Measurements from ENCODE around the gene DYNLT1.
"Not testable (repeated sequence)": the region's sequence is repeated elsewhere in the genome, so short reads cannot be mapped to it uniquely, and the experiment has no call there.

DYNLT1 gene

GRCh38 chr6:158619922-158620801 is 24.4 kb downstream of the DYNLT1 start:
- H3K27ac ChIP-seq (replicated peaks) = no peak overlapping the region

GRCh38 chr6:158618289-158618688 is 26.3 kb downstream of the DYNLT1 start:
- H3K27me3 ChIP-seq (ENCODE audit: insufficient read depth, poor library complexity, severe bottlenecking); H3K4me3 ChIP-seq (replicated peaks; ENCODE audit: insufficient read depth, low read length); H3K27ac ChIP-seq (replicated peaks); DNase-seq (ENCODE audit: low read depth in 1 of 2, low spot score in 1 of 2): not testable (repeated sequence)

More at GRCh38 chr6:158619922-158620801, 24.4 kb downstream of the DYNLT1 start:
- DNase-seq (ENCODE audit: low read depth in 1 of 2, low spot score in 1 of 2) = no peak
- no peak for TF ChIP-seq REST (IDR thresholded peaks at IDR 0.05; ENCODE audit: insufficient replicate concordance, low read depth)
- no peak for TF ChIP-seq GABPA (IDR thresholded peaks at IDR 0.05; ENCODE audit: low read depth)
- no peak for TF ChIP-seq SPI1 (IDR thresholded peaks at IDR 0.05; ENCODE audit: borderline replicate concordance, low read depth)
- no peak for TF ChIP-seq POLR2AphosphoS5 (IDR thresholded peaks at IDR 0.05; ENCODE audit: low read depth)
- TF ChIP-seq CTCF (IDR thresholded peaks at IDR 0.05; ENCODE audit: insufficient read depth, low read length) = no peak
- no peaks in the 10 kb centered on the region for H3K27me3 ChIP-seq (ENCODE audit: insufficient read depth, poor library complexity, severe bottlenecking)
- H3K4me3 ChIP-seq (replicated peaks; ENCODE audit: insufficient read depth, low read length) = no peak overlapping the region

- H3K27me3 ChIP-seq (ENCODE audit: insufficient read depth, poor library complexity, severe bottlenecking); H3K4me3 ChIP-seq (replicated peaks; ENCODE audit: insufficient read depth, low read length); DNase-seq (ENCODE audit: low read depth in 1 of 2, low spot score in 1 of 2); H3K27ac ChIP-seq (replicated peaks): not testable (repeated sequence)
These were observed 29.9 kb downstream of the DYNLT1 start for GRCh38 chr6:158614606-158615005.

GRCh38 chr6:158611541-158612370 is 32.8 kb downstream of the DYNLT1 start:
- Histone ChIP-seq H3K27me3 (ENCODE audit: insufficient read depth, poor library complexity, severe bottlenecking) (no peaks in the 10 kb centered on the region), H3K4me3 (replicated peaks; ENCODE audit: insufficient read depth, low read length) (no peak overlapping the region), H3K27ac (replicated peaks) (no peak overlapping the region)
- no peak for DNase-seq (ENCODE audit: low read depth in 1 of 2, low spot score in 1 of 2)
- TF ChIP-seq REST (IDR thresholded peaks at IDR 0.05; ENCODE audit: insufficient replicate concordance, low read depth) (no peak), GABPA (IDR thresholded peaks at IDR 0.05; ENCODE audit: low read depth) (no peak), SPI1 (IDR thresholded peaks at IDR 0.05; ENCODE audit: borderline replicate concordance, low read depth) (no peak), POLR2AphosphoS5 (IDR thresholded peaks at IDR 0.05; ENCODE audit: low read depth) (no peak), CTCF (IDR thresholded peaks at IDR 0.05; ENCODE audit: insufficient read depth, low read length) (no peak)
